GM04503 (cell line): ENCODE data around the gene MLKL.
"Not testable (repeated sequence)": the region's sequence is repeated elsewhere in the genome, so short reads cannot be mapped to it uniquely, and the experiment has no call there.

Source experiments
- DNase-seq: peaks from one replicate; pipeline ENCODE4 v3.0.0-alpha.2; 2012; ENCODE audit warnings: low read depth

The MLKL gene

GRCh38 chr16:74699666-74700065 lies 996 bp downstream of the MLKL start:
- no peak for DNase-seq

DNA sequence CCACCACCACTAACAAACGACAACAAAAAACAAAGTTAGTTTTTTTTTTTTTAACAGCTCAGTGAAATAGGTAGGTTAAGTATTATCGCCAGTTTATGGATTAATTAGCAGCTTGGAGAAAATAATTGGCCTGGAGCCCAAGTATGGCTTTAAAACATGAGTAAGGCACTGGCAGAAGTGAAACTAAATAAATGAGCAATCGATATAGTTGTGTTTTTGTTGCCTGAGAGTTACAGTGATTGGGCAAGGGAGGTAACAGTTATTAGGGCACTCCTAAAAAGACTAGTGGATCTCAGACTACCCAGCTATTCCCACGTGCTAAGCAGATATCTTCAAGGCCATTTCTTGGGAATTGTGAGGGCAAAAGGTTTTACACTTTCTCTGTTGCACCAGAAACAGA lies 2.4 kb downstream of the MLKL start:
- no peak for DNase-seq

DNA sequence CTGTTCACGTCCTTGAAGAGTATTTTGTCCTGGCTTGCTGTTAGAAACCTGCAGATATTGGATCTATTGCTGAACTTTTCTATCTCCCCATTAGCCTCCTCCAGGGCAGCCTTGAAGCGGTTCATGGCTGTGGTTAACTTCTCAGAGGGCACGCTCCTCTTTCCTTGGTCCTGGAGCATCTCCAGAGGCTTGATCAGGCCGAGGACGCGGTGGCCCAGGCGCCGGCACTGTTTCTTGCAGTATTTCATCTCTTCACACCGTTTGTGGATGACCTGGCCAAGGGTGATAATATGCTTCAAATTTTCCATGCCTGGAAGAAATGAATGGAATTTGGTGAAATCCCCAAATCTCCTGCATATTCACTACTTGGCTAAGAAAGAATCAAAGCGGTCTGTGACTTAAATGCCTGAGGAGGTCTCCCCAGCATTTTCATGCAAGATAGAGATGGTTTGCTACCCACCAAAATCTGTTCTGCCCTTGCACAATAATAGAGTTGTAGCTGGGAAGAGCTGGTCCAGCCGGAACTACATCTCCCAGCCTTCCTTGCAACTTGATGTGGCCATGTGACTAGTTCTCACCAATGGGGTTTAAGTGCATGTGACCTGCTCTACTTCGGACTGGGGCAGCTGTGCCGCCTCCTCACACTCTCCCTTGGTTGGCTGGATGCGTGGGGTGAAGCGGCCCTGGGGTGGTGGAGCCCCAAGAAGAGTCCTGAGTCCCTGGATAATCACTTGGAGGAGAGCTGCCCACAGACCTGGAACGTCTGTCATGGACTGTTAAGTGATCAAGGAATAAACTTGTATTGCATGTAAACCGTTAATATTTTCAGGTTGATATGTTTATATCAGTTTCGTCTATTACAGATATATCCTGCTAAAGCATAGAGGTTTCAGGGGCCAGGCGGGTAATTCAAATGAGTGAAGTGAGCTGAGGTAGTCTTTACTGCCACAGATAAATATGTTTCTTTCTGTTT lies 4.9 kb downstream of the MLKL start:
- DNase-seq = peak; percentile 73

DNA sequence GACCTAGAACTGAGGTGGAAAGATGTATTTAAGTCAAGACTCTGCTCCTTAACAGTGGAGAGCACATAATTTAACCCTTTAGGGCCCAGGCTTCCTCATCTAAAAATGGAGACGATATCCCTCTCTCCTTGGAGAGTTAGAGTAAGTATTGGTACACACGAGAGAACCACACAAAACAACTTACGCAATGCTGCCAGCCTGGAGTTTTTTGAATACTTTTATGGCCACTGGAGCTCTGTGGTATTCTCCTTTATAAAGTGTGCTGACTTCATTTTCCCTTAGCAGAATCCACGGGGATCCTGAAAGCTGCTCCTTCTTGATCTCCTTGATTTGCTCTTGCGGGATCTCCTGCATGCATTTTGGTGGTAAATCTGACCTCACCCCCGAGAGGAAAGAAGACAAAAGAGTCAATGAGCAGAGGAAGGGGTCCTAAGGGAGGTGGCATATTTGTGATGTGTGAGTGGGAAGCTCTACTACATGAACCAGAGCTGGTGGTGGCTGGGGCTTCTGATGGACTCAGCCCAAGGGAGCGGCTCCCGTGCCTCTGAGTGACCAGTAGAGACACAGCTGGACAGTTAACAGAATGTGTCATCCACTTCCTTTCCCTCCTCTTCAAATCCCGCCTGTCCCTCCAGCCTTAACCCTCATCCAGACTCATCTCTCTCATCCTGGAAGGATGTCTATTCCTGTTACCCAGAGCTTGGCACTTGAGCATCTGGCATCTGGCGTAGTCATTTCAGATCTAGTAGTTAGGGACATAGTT lies 9.4 kb downstream of the MLKL start:
- DNase-seq = no peak

DNA sequence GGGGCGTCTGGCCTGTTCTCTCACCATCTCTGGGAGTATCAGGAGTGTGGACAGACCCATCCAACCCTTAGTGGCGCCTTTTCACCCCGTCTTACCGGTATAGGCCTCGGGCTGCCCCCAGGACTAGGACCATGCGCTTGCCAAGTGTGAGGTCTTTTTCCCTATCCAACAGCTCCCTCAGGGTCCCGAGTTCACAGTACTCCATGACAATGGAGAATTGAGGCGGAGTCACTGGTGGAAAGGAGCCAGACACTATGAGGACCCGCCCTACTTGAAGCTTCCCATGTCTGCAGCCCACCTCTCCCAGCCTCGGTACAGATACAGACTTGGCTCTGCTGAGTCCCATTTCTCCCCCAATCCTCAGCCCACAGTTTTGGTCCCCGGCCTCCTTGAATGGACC lies 18.1 kb downstream of the MLKL start:
- no peak for DNase-seq

DNA sequence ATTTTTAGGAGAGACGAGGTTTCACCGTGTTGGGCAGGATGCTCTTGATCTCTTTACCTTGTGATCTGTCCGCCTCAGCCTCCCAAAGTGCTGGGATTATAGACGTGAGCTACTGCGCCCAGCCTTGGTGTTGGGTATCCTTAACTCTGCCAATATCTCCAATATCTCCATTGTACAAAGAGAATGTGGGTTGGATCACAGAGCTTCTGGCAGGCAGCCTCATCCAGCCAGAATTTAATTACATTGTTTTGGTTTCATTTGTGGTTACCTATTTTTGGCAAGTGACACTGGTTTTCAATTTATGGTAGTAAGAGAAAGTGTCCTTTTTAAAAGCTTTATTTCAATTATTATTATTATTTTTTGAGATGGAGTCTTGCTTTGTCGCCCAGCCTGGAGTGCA lies 20.0 kb downstream of the MLKL start:
- no peak for DNase-seq

GRCh38 chr16:74679983-74680382 lies 20.7 kb downstream of the MLKL start:
- DNase-seq = no peak

DNA sequence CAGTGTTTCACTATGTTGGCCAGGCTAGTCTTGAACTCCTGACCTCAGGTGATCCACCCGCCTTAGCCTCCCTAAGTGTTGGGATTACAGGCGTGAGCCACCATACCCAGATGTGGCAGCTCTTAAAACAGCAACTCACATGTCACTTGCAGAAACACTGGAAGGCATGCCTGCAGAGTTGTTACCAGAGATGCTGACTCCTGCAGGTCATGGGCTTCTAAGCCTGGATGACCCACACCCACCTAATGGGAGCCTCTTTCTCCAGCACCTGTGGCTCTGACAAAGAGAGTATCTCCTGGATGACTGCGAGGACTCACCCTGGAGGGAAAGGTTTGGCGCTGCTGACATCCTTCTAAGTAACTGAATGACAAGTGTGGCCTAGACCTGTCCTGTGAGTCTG lies 22.8 kb downstream of the MLKL start:
- DNase-seq = no peak

DNA sequence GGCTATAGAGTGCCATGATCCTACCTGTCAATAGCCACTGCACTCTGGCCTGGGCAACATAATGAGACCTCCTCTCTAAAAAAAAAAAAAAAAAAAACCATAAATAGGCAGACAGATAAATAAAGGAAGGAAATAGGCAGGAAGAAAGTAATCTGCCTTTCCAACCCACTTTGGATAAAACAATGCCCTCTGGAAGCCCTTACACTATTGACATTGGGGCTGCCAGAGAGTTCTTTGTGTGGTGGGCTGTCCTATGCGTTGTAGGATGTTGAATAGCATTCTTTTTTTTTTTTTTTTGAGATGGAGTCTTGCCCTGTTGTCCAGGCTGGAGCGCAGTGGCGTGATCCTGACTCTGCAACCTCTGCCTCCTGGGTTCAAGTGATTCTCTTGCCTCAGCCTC lies 26.8 kb downstream of the MLKL start:
- no peak for DNase-seq

GRCh38 chr16:74668877-74669276 lies 31.8 kb downstream of the MLKL start:
- DNase-seq = not testable (repeated sequence)

DNA sequence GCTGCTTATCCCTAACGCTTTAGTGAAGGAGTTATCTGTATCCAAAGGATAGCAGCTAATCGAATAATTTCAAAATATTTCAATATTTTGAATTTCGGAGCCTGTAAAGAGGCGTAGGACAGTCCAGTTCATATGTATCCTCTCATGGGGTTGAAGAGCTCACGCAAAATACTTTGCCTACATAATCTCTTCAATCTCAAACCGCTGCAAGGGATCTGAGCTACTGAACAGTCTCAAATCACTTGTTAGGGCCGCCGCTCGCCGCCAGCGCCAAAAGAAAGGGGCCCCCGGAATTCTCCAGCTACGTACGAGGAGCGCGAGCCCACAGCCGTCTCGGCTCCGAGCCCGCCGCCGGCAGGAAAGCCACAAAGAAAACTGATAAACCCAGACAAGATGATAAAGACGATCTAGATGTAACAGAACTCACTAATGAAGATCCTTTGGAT lies 33.4 kb downstream of the MLKL start:
- DNase-seq = no peak

DNA sequence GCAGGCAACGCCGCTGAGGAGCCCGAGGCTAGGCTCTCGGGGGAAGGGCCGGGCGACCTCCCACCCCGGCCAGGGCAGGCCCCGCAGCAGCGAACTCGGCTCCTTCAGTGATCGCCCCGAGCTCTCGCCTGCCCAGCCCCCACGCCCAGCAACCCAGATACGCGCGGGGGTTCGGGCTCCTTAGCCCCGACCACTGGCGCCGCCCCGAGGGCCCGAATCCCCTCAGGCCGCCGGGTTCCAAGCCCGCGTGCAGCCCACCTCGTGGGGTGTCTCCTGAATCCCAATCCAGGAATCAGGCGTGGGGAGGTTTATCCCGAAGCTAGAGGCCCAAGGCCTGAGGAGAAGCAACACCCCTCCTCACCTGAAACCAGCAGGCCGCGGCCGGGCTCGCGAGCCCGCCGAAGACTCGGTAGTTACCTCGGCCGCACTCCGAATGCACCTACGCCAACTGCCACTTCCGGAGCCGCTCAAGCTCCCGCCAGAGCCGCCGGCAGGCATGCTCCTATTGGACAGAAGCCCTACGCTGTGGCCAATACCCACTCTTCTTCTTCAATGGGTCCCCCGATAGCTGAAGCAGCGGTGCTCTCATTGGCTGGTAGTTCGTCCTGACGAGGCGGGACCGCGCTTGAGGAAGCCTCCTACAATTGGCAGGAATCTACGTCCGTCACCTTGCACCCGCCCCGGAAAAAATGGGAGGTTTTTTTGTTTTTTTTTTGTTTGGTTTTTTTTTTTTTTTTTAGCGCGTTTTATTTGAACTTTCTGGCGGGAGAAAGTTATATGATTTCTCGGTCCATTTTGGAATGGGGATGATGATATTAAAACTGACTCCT lies 34.0 kb downstream of the MLKL start, which contains the start of gene RFWD3:
Gene RFWD3, minus strand, starts transcription at position 453 of the 830 bp plus-strand sequence. CDS start 5,428 bp downstream, outside the sequence.
- peak; percentile 90 for DNase-seq

- DNase-seq = no peak
Observed at GRCh38 chr16:74666010-74666421, 34.6 kb downstream of the MLKL start.

- no peak for DNase-seq
Observed at GRCh38 chr16:74661064-74661463, 39.6 kb downstream of the MLKL start.

GRCh38 chr16:74660383-74660782 lies 40.3 kb downstream of the MLKL start:
- no peak for DNase-seq

- DNase-seq = no peak
Observed at GRCh38 chr16:74659041-74659440, 41.6 kb downstream of the MLKL start.

- no peak for DNase-seq
Observed at GRCh38 chr16:74657870-74658642, 42.6 kb downstream of the MLKL start.

DNA sequence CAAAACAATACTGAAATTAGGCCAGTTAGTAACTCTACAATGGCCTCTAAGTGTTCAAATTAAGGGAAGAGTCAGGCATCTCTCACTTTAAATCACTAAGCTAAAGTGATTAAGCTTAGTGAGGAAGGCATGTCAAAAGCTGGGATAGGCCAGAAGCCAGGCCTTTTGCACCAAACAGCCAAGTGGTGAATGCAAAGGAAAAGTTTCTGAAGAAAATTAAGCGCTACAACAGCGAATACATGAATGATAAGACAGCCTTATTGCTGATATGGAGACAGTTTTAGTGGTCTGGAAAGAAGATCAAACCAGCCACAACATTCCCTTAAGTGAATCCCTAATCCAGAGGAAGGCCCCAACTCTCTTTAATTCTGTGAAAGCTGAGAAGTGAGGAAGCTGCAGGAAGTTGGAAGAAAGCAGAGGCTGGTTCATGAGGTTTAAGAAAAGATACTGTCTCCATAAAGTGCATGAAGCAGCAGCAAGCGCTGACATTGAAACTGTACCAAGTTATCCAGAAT lies 46.1 kb downstream of the MLKL start:
- DNase-seq = no peak

- not testable (repeated sequence) for DNase-seq
Observed at GRCh38 chr16:74652883-74653282, 47.8 kb downstream of the MLKL start.

DNA sequence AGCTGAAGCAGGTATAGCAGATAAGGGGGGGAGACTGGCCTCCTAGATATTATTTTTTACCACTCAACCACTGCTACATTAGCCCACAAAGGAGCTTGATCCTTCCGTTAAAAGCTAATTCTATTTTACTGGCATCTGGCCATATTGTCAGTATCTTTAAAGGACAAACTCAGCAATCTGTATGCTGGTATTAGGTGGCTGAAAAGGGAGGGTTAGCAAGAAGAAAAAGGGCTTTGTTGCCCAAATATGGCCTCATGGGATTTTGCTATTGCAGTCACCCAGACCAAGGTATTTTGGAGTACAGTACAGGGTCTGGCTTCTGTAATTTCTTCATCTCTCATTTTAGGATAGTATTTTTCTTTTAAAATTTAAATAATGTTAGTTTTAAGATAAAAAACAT lies 48.4 kb downstream of the MLKL start:
- DNase-seq = no peak

DNA sequence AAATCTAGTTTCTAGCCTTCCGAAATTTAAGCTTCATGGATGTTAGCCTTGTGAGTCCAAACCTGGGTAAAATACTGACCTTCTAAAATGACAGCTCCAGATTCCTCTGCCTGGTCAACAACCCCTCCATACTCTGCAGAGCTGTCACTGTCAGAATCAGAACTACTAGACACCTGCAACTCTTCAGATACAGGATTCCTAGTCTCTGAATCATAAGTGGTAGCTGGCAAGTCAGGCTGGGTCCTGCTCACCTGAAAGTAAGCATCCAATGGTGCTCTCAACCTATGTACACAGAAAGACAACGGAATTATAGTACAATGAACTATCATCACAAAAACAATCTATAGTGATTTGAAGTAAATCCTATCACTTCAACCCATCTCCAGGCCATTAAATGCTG lies 48.8 kb downstream of the MLKL start:
- no peak for DNase-seq
